Activated B cell treated with CpG ODN at 0.5 μM for 24 hours (primary cell): ENCODE results near the gene ASTL. TPM values are rescaled to one million over a fixed set of nuclear protein-coding genes. Genes with fewer than 3 reads are reported as not detected.

Experiments
- ATAC-seq: fragments of 200-7000 bp; cut with Tn5 transposase; one replicate; pipeline ENCODE4 v1.10.0; 2021; ENCODE audit warnings: low read depth, mild to moderate bottlenecking, moderate library complexity
- CTCF ChIA-PET: fragments of 350-600 bp; sonication (Branson Sonifier 250); formaldehyde crosslinking; loops from one replicate; lab custom pipeline; 2021; ENCODE audit warnings: antibody characterized with exemption; lab: Charles Lee
- POLR2A ChIA-PET: fragments of 350-600 bp; sonication (Branson Sonifier 250); formaldehyde crosslinking; loops from one replicate; lab custom pipeline; 2021; ENCODE audit warnings: antibody characterized with exemption; lab: Charles Lee
- DNase-seq: peaks from one replicate; pipeline ENCODE4 v3.0.0; 2022
- H3K27ac Mint-ChIP-seq: one replicate; pipeline ENCODE4 v1.8.0; 2020; ENCODE audit warnings: mixed read lengths
- H3K27me3 Mint-ChIP-seq: one replicate; pipeline ENCODE4 v1.8.0; 2021; ENCODE audit warnings: mixed read lengths
- H3K36me3 Mint-ChIP-seq: one replicate; pipeline ENCODE4 v1.8.0; 2021; ENCODE audit warnings: low read depth, mixed read lengths
- H3K4me1 Mint-ChIP-seq: one replicate; pipeline ENCODE4 v1.8.0; 2021; ENCODE audit warnings: mixed read lengths
- H3K4me3 Mint-ChIP-seq: one replicate; pipeline ENCODE4 v1.8.0; 2020; ENCODE audit warnings: mild to moderate bottlenecking, mixed read lengths
- H3K9me3 Mint-ChIP-seq: one replicate; pipeline ENCODE4 v1.8.0; 2020; ENCODE audit warnings: mixed read lengths
- CTCF ChIP-seq: fragments of 200-600 bp; IDR thresholded peaks from one replicate; pipeline ENCODE4 v1.8.0; 2022; ENCODE audit warnings: antibody characterized with exemption, mild to moderate bottlenecking
- intact Hi-C: fragments of 100-400 bp; cut with micrococcal nuclease; formaldehyde crosslinking; loops from one replicate; pipeline ENCODE4 v1.15.1; 2024
- total RNA-seq: library from RNA; stranded (reverse); gene quantifications from 2 replicates; pipeline ENCODE4 v1.2.3, GENCODE V29; 2022

The ASTL gene
- total RNA-seq, 1 donor from 2014 or later = 1.6 TPM

GRCh38 chr2:96123290-96123689, 15.0 kb downstream of the ASTL start:
- no peak for ATAC-seq
- intact Hi-C loops = no loop called here

GRCh38 chr2:96122391-96122790, 15.9 kb downstream of the ASTL start:
- no peak for ATAC-seq
- peaks cover 18% of the 10 kb centered on the region for H3K4me1 Mint-ChIP-seq
- peaks cover 16% of the 10 kb centered on the region for H3K27me3 Mint-ChIP-seq
- no peak for TF ChIP-seq CTCF
- no peak for DNase-seq
- H3K36me3 Mint-ChIP-seq = peaks cover 10% of the 10 kb centered on the region
- H3K4me3 Mint-ChIP-seq = no peak overlapping the region
- ChIA-PET POLR2A (no interaction called here), CTCF (no interaction called here)
- intact Hi-C loops = no loop called here
- H3K27ac Mint-ChIP-seq = no peak overlapping the region
- no peaks in the 10 kb centered on the region for H3K9me3 Mint-ChIP-seq

More at GRCh38 chr2:96123290-96123689, 15.0 kb downstream of the ASTL start:
- ChIA-PET CTCF (no interaction called here), POLR2A (no interaction called here)
- Mint-ChIP-seq H3K4me3 (no peak overlapping the region), H3K36me3 (peaks cover 10% of the 10 kb centered on the region), H3K27me3 (peaks cover 16% of the 10 kb centered on the region), H3K27ac (no peak overlapping the region), H3K9me3 (no peaks in the 10 kb centered on the region), H3K4me1 (peaks cover 11% of the 10 kb centered on the region)
- no peak for TF ChIP-seq CTCF
- DNase-seq = no peak

GRCh38 chr2:96121414-96121813, 16.9 kb downstream of the ASTL start:
- peaks cover 16% of the 10 kb centered on the region for H3K27me3 Mint-ChIP-seq
- H3K36me3 Mint-ChIP-seq = peaks cover 5% of the 10 kb centered on the region
- peaks cover 21% of the 10 kb centered on the region for H3K4me1 Mint-ChIP-seq
- POLR2A ChIA-PET = no interaction called here
- DNase-seq (no peak), ATAC-seq (no peak)
- no peak overlapping the region for H3K27ac Mint-ChIP-seq
- H3K9me3 Mint-ChIP-seq = no peaks in the 10 kb centered on the region
- intact Hi-C loops = no loop called here
- H3K4me3 Mint-ChIP-seq = no peak overlapping the region
- no peak for TF ChIP-seq CTCF
- CTCF ChIA-PET = no interaction called here

- TF ChIP-seq CTCF = no peak
- no peak for DNase-seq
- intact Hi-C loops = no loop called here
- CTCF ChIA-PET = no interaction called here
- H3K36me3 Mint-ChIP-seq = peaks cover under 1% of the 10 kb centered on the region
- H3K4me1 Mint-ChIP-seq = peaks cover 21% of the 10 kb centered on the region
- POLR2A ChIA-PET = no interaction called here
- H3K27me3 Mint-ChIP-seq = peaks cover 16% of the 10 kb centered on the region
- no peak overlapping the region for H3K27ac Mint-ChIP-seq
- H3K4me3 Mint-ChIP-seq = no peak overlapping the region
- ATAC-seq = no peak
- no peaks in the 10 kb centered on the region for H3K9me3 Mint-ChIP-seq
Observed at GRCh38 chr2:96120991-96121390, 17.3 kb downstream of the ASTL start.

- ChIA-PET CTCF (no interaction called here), POLR2A (no interaction called here)
- Mint-ChIP-seq H3K9me3 (no peaks in the 10 kb centered on the region), H3K4me1 (peaks cover 25% of the 10 kb centered on the region), H3K36me3 (no peaks in the 10 kb centered on the region), H3K27ac (no peak overlapping the region), H3K27me3 (peaks cover 22% of the 10 kb centered on the region), H3K4me3 (no peak overlapping the region)
- TF ChIP-seq CTCF = no peak
- intact Hi-C loops = no loop called here
- DNase-seq (no peak), ATAC-seq (no peak)
Observed at GRCh38 chr2:96120091-96120720, 18.1 kb downstream of the ASTL start.
